GM18520 (cell line): ENCODE results near the gene UNC5A.
"Not testable (repeated sequence)": the region's sequence is repeated elsewhere in the genome, so short reads cannot be mapped to it uniquely, and the experiment has no call there.

Source experiments
- ATAC-seq: cut with Tn5 transposase; IDR thresholded peaks from one replicate; pipeline ENCODE4 v1.9.1; 2021; ENCODE audit not compliant: unreplicated experiment

The UNC5A gene

DNA sequence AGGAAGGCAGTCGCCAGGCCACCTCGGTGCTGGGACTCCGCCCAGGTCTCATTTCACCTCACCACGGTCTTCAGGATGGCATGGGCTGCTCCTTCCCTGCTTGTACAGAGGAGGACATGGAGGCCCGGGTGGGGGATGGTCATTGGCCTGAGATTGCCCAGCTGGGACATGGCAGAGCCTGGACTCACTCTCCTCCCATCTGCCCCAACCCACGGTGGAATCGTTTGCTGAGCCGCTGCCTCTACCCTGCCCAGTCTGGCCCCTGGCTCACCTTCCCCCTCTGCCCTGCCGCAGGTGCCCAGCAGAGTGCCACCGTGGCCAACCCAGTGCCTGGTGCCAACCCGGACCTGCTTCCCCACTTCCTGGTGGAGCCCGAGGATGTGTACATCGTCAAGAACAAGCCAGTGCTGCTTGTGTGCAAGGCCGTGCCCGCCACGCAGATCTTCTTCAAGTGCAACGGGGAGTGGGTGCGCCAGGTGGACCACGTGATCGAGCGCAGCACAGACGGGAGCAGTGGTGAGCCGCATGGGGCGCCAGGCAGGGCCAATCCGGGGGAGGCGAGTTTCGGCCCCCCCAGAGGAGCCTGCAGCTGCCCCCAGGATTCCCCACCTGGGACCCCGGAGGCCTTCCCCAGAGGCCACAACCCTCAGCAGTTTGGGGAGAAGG lies 52.1 kb downstream of the UNC5A start:
- ATAC-seq: no peak

DNA sequence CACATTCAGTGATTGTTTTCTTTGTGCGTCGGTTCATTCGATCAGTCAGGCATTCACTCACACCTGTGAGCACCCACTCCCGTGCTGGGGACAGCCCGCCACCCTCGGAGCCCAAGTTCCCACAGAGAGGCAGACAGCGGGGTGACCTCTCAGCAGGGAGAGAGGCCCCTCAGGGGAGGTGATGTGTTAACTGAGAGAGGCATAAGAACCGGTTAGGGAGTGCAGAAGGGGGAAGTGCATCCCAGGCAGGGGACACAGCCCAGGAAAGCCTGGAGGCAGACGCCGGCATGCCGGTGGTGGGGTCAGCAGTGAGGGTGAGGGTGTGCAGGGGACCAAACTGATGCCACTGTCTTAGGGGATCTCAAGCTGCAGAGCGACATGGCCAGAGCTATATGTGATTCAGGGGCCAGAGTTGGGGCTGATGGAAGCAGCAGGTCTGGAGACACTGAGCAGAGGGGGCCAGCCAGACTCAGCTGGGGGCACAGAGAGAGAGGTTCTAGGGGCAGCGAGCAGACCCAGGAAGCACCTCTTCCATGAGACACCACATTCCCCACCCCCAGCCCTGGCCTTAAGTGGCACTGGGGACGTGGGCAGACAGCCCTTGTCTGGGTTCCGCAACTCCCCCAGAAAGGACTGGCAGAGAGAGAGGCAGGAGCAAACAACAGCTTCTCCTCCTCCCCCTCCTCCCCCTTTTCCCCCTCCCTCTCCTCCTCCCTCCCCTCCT lies 52.8 kb downstream of the UNC5A start:
- no peak for ATAC-seq

DNA sequence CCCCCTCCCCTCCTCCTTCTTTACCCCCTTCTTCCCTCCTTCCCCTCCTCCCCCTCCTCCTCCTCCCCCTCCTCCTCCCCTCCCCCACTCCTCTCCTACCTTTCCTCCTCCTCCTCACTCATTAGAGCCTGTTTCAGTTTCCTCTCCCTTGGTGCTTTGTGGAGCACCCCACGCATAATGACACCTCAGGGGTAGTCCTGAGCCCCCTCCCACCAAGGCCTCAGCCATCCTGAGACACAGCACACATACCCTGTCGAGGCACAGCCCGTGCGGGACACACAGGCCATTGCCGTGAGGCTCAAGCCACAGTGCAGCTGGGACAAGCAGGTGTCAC lies 53.4 kb downstream of the UNC5A start:
- ATAC-seq: no peak

DNA sequence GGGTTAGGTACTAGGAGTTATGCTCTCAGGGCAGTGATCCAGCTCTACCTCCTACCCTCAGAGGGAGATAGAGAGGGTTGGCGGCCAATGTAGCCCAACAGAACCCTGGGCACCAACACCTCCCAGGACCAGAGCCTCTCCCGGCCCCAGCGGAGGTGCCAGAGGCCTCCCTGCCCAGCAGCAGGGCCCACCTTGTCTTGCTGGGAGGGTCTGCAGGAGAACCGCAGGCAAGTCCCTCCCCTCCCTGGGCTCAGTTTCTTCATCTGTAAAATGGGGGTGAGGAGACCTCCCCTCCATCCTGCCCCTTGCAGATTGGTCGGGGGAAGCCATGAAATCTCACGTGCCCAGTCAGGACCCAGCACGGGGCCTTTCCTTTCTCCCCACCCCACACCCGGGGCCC lies 54.4 kb downstream of the UNC5A start:
- ATAC-seq: no peak

DNA sequence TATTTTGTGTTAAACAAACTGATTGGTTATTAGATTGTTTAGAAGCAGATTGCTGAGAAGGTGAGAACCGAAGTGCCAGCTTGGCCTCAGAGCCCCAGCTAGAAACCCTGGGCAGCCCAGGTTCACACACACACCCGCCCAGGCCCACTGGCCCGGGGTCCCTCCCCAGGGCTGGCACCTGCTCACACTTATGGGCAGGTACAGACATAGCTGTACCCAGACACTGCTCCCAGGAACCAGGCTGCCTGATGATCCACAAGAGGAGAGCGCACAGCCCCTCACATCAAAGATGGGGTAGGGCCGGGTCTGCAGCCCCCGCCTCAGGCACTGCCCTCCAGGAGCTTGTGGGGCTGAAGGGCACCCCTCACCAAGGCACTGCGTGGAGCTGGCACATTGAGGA lies 55.6 kb downstream of the UNC5A start:
- no peak for ATAC-seq

DNA sequence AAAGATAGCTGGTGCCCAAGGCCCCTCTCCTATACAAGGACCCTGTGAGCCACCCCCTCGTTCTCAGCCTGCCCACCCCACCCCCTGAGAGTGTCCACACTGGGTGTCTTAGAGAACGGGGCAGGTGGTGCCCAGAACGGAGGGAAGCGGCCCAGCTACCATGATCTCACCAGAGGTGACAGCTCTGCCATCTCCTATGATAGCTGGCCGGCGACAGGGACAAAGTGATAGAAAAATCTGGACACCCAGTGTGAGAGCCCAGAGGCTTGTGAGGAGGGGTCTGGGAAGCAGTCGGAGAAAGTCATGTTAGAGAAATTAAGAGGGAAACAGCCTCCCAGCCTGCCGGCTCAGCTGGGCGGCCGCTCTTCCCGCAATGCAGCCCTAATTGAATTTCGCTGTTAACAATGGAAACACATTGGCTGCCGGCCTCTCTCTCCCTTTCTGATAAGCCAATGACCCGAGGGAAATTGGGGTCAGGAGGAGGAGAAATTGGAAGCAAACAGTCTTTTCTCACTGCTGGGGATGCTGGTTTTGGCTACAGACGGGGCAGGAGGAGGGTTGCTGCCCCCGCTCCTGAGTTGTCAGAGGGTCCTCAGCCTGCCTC lies 56.5 kb downstream of the UNC5A start:
- ATAC-seq: no peak

DNA sequence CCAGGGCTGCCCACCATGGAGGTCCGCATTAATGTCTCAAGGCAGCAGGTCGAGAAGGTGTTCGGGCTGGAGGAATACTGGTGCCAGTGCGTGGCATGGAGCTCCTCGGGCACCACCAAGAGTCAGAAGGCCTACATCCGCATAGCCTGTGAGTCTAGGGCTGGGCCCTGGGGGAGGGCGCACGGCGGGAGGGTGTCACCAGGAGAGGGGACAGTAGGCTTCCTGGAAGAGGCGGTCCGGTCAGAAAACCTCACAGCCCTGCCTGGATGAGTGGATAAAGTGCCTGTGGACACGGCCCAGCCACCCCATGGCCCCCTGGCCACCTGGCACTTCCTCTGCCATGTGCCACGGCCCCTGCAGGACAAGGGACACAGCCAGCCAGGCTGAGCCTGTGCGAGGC lies 57.8 kb downstream of the UNC5A start:
- no peak for ATAC-seq

DNA sequence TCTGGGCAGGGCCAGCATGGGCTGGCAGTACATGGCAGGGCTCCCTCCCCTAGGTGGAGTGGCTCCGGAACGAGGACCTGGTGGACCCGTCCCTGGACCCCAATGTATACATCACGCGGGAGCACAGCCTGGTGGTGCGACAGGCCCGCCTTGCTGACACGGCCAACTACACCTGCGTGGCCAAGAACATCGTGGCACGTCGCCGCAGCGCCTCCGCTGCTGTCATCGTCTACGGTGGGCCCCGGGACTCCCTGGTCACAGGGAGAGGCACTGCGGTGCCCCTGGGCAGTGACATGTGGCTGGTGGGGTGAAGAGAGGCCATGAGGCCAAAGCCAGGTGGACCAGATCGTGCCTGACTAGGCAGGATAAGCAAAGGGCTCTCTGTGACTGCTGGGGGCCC lies 58.4 kb downstream of the UNC5A start:
- ATAC-seq: no peak

DNA sequence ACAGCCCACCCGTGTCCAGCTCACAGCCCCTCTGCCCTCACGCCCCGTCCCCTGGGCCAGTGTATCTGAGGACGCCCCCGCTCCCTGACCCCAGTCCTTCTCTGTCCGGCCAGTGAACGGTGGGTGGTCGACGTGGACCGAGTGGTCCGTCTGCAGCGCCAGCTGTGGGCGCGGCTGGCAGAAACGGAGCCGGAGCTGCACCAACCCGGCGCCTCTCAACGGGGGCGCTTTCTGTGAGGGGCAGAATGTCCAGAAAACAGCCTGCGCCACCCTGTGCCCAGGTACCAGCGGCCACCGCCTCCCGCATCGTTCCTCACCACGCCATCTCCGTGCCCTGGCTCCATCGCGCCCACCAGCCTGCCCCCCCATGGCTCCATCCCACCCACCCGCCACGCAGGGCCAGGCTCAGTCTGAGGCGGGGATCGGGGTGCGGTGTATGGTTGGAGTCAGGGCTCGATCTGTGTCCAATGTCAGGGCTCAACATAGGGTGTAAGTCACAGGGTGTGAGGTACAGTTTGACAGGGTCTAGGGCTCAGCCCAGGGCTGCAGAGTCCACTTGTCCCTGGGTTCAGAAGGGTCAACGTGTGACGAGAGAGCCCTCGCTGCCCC lies 59.2 kb downstream of the UNC5A start:
- ATAC-seq: no peak

DNA sequence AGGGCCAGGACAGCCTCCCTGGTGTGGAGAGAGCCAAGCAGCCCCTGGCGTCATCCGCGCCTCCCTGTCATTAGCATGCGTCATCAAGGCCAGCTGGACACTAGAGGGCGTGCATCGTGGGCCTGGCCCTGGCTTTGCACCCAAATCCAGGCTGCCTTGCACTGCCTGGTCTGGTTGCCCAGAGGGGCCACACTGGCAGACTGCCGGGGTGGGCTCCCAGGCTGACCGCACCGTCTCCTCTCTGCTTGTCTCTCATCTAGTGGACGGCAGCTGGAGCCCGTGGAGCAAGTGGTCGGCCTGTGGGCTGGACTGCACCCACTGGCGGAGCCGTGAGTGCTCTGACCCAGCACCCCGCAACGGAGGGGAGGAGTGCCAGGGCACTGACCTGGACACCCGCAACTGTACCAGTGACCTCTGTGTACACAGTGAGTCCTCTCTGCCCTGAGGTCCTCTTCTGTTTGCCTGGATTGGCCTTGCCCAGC lies 59.8 kb downstream of the UNC5A start:
- ATAC-seq: no peak

DNA sequence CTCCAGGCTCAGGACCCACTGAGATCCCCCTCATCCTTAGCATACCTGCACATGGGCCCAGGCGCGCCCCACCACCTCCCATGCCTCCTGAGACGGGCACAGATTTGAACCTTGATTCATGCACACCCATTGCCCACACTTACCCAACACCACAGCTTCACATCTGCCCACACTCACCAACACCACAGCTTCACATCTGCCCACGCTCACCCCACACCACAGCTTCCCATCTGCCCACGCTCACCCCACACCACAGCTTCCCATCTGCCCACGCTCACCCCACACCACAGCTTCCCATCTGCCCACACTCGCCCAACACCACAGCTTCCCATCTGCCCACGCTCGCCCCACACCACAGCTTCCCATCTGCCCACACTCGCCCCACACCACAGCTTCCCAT lies 60.3 kb downstream of the UNC5A start:
- ATAC-seq: not testable (repeated sequence)

DNA sequence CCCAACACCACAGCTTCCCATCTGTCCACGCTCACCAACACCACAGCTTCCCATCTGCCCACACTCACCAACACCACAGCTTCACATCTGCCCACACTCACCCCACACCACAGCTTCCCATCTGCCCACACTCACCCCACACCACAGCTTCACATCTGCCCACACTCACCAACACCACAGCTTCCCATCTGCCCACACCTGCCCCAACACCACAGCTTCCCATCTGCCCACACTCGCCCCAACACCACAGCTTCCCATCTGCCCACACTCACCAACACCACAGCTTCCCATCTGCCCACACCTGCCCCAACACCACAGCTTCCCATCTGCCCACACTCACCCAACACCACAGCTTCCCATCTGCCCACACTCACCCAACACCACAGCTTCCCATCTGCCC lies 62.2 kb downstream of the UNC5A start:
- not testable (repeated sequence) for ATAC-seq

DNA sequence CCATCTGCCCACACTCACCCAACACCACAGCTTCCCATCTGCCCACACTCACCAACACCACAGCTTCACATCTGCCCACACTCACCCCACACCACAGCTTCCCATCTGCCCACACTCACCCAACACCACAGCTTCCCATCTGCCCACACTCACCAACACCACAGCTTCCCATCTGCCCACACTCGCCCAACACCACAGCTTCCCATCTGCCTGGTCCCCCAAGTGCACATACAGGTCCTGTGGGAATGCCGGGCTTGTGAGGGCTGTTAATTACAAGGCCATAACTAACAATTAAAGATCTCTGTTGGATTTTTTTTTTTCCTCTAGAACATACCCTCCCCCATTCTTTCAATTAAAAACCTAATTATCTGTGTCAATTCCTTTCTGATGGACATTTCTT lies 62.7 kb downstream of the UNC5A start:
- ATAC-seq: not testable (repeated sequence)

DNA sequence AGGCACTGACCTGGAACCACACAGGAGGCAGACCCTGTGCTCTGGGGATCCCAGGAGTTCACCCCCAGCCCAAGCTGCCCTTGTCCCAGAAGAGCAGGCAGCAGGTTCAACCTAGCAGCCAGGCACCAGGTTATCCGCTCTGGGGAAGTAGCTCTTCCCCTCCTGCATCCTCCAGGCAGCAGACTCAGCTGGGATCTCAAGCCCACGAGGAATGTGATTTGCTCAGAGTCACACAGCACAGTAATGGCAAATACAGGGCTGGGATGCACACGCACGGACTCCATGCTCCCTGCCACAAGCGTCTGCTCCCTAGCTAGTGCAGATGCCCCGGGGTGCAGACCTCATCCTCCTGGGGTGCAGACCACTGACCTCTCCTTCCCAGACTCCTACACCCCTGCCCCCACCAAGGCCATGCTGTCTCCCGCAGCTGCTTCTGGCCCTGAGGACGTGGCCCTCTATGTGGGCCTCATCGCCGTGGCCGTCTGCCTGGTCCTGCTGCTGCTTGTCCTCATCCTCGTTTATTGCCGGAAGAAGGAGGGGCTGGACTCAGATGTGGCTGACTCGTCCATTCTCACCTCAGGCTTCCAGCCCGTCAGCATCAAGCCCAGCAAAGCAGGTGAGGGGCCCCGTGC lies 63.3 kb downstream of the UNC5A start:
- ATAC-seq: no peak

DNA sequence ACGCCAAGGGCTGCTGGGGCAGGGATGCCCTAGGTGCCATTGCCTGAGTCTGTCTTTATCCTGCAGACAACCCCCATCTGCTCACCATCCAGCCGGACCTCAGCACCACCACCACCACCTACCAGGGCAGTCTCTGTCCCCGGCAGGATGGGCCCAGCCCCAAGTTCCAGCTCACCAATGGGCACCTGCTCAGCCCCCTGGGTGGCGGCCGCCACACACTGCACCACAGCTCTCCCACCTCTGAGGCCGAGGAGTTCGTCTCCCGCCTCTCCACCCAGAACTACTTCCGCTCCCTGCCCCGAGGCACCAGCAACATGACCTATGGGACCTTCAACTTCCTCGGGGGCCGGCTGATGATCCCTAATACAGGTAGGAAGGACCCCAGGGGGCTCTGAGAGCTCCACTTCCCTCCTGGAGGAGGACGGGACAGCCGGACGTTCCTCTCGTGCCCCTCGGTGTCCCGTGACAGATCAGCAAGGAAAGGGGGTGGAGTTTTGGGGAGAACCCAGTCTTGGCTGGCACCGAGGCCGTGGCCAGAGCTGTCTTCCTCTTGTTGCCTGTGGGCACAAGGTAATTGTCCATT lies 63.9 kb downstream of the UNC5A start:
- ATAC-seq: no peak

DNA sequence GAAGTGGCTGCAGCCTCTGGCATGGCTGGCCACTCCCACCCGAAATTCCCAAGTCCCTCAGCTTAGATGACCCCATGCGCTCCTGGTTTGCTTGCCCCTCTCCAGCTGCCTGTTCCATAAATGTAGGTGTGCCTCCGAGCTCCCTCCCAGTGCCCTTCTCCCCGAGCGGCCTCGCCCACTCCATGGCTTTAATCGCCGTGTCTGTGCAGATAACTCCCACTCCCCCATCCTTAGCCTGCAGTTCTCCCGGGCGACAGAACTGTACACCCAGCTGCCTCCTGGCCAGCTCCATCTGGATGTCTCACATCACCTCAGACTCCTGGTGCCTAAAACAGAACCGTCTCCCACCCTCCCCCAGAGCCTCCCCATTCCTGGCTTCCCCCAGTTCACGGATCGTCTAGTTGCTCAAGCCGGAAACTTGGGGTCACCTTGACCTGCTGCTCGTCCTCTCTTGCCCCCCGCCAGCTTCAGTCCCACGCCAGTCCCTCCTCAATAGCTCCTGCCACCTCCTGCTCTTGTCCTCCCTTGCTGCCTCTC lies 64.7 kb downstream of the UNC5A start:
- ATAC-seq: no peak

DNA sequence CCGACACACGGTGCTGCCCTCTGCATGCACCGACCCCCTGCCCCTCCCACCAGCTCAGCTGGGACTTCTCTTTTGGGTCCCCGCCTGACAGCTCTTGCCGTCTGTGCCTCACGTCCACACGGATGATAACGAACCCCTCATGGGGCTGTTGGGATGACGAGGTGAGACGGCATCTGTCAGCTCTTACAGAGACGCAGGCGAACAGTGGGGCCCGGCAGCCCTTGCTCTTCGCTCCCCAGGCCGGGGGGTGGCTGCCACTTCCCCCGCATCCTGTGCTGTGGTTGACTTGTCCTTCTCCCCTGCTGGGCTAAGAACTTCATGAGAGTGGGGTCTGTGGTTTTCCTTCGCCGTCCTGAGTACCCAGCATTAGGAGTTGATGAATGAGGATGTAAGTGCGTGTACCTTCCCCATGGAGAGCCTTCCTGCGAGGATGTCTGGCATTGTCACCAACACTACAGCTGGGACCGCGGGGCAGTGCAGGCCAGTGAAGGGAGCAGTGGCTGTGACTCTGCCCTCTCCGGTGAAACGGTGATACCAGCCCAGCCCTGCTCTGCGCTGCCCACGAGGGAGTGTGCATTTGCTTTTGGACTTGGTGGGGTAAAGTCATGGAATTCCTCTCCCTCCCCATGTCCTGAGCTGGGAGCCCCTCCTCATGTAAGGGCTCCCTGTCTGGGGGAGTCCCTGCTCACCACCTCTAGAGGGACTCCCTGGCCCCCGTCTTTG lies 65.6 kb downstream of the UNC5A start:
- ATAC-seq: no peak

DNA sequence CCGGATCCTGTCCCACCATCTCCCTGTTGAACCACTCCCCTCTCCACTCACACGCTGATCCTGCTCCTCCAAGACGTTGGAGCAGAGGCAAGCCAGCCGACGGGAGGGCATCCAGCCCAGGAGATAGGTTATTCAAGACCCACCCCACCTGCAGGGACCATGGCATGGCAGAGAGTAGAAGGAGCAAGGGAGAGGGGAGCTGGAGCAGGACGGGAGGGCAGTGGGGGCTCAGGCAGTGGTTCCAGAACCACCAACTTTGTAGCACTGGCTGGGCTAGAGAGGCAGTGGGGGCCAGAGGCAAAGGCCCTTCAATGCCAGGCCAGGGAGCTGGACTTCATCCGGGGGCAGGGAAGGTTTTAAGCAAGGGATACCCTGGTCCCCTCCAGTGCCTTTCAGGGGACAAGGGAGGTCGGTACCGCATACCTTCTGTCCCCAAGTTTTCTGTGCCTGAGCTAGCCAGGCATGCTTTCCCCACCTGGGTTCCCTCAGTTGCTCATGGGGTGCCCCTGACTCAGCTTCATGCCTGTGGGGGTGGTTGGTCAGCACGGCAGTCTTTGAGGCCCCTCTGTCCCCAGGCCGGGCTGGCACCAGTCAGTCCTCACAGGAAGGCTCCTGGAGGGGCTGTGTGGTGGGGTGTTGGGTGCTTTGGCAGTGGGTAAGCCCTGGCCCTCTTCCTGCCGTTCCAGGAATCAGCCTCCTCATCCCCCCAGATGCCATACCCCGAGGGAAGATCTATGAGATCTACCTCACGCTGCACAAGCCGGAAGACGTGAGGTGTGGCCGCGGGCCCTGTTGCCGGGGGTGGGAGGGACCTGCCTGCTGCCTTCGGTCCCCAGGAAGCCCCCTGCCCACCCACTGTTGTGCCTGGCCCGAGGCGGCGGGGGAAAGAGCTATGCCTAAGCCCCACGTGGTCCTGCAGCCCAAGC lies 66.4 kb downstream of the UNC5A start:
- no peak for ATAC-seq

DNA sequence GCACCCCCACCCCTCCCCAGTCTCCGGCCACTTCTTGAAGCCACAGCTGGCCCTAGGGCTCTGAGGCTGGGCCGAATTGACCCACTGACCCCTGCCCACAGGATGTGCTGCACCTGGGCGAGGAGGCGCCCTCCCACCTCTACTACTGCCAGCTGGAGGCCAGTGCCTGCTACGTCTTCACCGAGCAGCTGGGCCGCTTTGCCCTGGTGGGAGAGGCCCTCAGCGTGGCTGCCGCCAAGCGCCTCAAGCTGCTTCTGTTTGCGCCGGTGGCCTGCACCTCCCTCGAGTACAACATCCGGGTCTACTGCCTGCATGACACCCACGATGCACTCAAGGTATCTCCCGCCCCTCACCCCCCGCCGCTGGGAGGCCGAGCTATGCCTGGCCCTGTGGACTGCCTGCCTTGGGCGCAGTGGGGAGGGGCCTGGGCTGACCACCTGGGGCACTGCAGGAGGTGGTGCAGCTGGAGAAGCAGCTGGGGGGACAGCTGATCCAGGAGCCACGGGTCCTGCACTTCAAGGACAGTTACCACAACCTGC lies 67.5 kb downstream of the UNC5A start:
- ATAC-seq: no peak
